HepG2 (cell line): ENCODE measurements around the gene CNTF. TPM values are rescaled to one million over a fixed set of nuclear protein-coding genes. Genes with fewer than 3 reads are reported as not detected.

ENCODE experiments used
- AGO1 ChIP-seq: fragments of 200-400 bp; formaldehyde crosslinking; IDR thresholded peaks from 2 replicates; pipeline ENCODE4 v1.6.1; 2017; ENCODE audit warnings: mild to moderate bottlenecking, low read depth, low read length, moderate library complexity; ENCODE audit not compliant: poor library complexity, severe bottlenecking
- CBFB ChIP-seq: sonication (generic); formaldehyde crosslinking; IDR thresholded peaks from 2 replicates; pipeline ENCODE4 v1.4.0; 2020; ENCODE audit warnings: missing genetic modification reagents
- DNMT1 ChIP-seq: sonication (generic); formaldehyde crosslinking; IDR thresholded peaks from 2 replicates; pipeline ENCODE4 v1.5.1; 2020; ENCODE audit warnings: mild to moderate bottlenecking, missing genetic modification reagents
- DNMT3B ChIP-seq: conservative IDR thresholded peaks from 2 replicates; pipeline ENCODE4 v1.6.1; 2016; ENCODE audit warnings: missing biosample characterization, control low read depth
- FOXJ3 ChIP-seq: sonication (generic); formaldehyde crosslinking; IDR thresholded peaks from 2 replicates; pipeline ENCODE4 v1.4.0; 2020; ENCODE audit warnings: missing genetic modification reagents, mild to moderate bottlenecking, borderline replicate concordance
- GZF1 ChIP-seq: sonication (generic); formaldehyde crosslinking; IDR thresholded peaks from 2 replicates; pipeline ENCODE4 v1.5.1; 2020; ENCODE audit warnings: mild to moderate bottlenecking, missing genetic modification reagents
- MYNN ChIP-seq: sonication (generic); formaldehyde crosslinking; IDR thresholded peaks from 2 replicates; pipeline ENCODE4 v1.4.0; 2020; ENCODE audit warnings: mild to moderate bottlenecking, low read depth, missing genetic modification reagents
- PAX8 ChIP-seq: sonication (generic); formaldehyde crosslinking; IDR thresholded peaks from 2 replicates; pipeline ENCODE4 v1.8.0; 2022; ENCODE audit warnings: mild to moderate bottlenecking, missing genetic modification reagents, borderline replicate concordance
- RCOR2 ChIP-seq: IDR thresholded peaks from 2 replicates; pipeline ENCODE4 v1.6.1; 2016; ENCODE audit warnings: missing biosample characterization, missing genetic modification reagents
- SMC3 ChIP-seq: IDR thresholded peaks from 2 replicates; pipeline ENCODE4 v1.6.1; 2011; ENCODE audit warnings: low read length, improper control_type of control experiment
- SPEN ChIP-seq: sonication (generic); formaldehyde crosslinking; IDR thresholded peaks from 2 replicates; pipeline ENCODE4 v1.5.1; 2020; ENCODE audit warnings: low read depth, mild to moderate bottlenecking, missing genetic modification reagents
- U2AF1 ChIP-seq: fragments of 200-400 bp; formaldehyde crosslinking; optimal IDR thresholded peaks from 2 replicates; pipeline ENCODE3; 2017; ENCODE audit warnings: mild to moderate bottlenecking, low read depth, low read length
- ZC3H13 ChIP-seq: sonication (generic); formaldehyde crosslinking; IDR thresholded peaks from 2 replicates; pipeline ENCODE4 v1.8.1; 2023; ENCODE audit warnings: mild to moderate bottlenecking, missing genetic modification reagents, moderate library complexity
- ZFP82 ChIP-seq: sonication (generic); formaldehyde crosslinking; IDR thresholded peaks from 2 replicates; pipeline ENCODE4 v1.5.1; 2020; ENCODE audit warnings: mild to moderate bottlenecking, missing genetic modification reagents, borderline replicate concordance
- ZNF143 ChIP-seq: sonication (generic); formaldehyde crosslinking; IDR thresholded peaks from 2 replicates; pipeline ENCODE4 v1.4.0; 2020; ENCODE audit warnings: missing genetic modification reagents
- ZNF207 ChIP-seq: fragments of 450-650 bp; IDR thresholded peaks from 2 replicates; pipeline ENCODE4 v1.6.1; 2016; ENCODE audit warnings: antibody characterized with exemption, borderline replicate concordance
- ZNF230 ChIP-seq: sonication (generic); formaldehyde crosslinking; IDR thresholded peaks from 2 replicates; pipeline ENCODE4 v1.4.0; 2020; ENCODE audit warnings: mild to moderate bottlenecking, missing genetic modification reagents
- polyA plus RNA-seq, 8 experiments: library from polyadenylated mRNA; depleted of rRNA in 3 of 8; stranded (reverse) in 7 of 8; unstranded in 1 of 8; fragments of >200 nt; fragmentation: Illumina TruSeq in 4 of 8; extraction: Trizol in 4 of 8; gene quantifications; 2 replicates each; pipeline versions ENCODE4 v1.2.1 to v1.2.3, GENCODE V29; 2011 to 2016; ENCODE audit warnings: low read depth in 4 of 8, missing spikeins in 1 of 8, mixed read lengths in 1 of 8; ENCODE audit not compliant: insufficient read depth in 1 of 8
- total RNA-seq, 5 experiments: library from RNA; depleted of rRNA; stranded (reverse); fragments of >200 nt; fragmentation: Illumina TruSeq; extraction: Trizol; gene quantifications; 2 replicates each; pipeline ENCODE4 v1.2.3, GENCODE V29; 2016; ENCODE audit warnings: low read depth in 1 of 5
- TF ChIP-seq, protein P1 (sequence below): sonication (generic); formaldehyde crosslinking; IDR thresholded peaks from 2 replicates; pipeline ENCODE4 v1.4.0; 2020; ENCODE audit warnings: missing genetic modification reagents
- TF ChIP-seq, protein P2 (sequence below): sonication (generic); formaldehyde crosslinking; IDR thresholded peaks from 2 replicates; pipeline ENCODE4 v1.5.0; 2020; ENCODE audit warnings: mild to moderate bottlenecking, missing genetic modification reagents, moderate library complexity
- TF ChIP-seq, protein P3 (sequence below): sonication (generic); formaldehyde crosslinking; IDR thresholded peaks from 2 replicates; pipeline ENCODE4 v1.8.0; 2022; ENCODE audit warnings: mild to moderate bottlenecking, missing genetic modification reagents, borderline replicate concordance

The CNTF gene
- total and polyA plus RNA-seq, 2 of the 13 experiments (the other 11 are each of a cell fraction or from before 2014, with no cell fraction given) = 0.51 to 2.3 TPM

DNA sequence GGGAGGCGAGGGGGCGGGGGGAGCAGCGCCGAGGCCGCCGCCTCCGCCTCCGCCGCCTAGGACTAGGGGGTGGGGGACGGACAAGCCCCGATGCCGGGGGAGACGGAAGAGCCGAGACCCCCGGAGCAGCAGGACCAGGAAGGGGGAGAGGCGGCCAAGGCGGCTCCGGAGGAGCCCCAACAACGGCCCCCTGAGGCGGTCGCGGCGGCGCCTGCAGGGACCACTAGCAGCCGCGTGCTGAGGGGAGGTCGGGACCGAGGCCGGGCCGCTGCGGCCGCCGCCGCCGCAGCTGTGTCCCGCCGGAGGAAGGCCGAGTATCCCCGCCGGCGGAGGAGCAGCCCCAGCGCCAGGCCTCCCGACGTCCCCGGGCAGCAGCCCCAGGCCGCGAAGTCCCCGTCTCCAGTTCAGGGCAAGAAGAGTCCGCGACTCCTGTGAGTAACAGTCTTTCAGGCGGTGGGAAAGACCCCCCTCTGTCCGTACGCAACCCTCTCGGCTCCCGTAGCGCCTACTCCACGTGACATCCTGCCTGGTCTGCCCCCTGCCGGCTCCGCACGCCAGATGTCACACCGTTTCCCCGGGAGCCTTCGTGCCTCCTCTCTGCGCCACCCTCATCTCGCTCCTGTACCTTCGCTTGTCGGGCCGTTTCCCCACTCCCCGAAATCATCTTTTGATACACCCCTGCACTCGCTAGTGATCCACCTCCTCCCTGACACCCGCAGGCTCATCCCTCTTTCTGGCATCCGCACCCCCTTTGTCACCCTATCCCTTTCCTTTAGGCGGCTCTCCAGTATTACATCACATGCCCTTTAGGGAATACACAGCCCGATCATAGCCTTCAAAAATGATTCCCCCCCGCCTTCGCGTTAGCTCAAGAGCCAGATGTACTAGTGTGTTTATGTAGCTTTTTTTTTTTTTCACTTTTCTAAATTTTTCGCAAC, 43.0 kb upstream of the CNTF start (continued):
- TF ChIP-seq, protein P1, sequence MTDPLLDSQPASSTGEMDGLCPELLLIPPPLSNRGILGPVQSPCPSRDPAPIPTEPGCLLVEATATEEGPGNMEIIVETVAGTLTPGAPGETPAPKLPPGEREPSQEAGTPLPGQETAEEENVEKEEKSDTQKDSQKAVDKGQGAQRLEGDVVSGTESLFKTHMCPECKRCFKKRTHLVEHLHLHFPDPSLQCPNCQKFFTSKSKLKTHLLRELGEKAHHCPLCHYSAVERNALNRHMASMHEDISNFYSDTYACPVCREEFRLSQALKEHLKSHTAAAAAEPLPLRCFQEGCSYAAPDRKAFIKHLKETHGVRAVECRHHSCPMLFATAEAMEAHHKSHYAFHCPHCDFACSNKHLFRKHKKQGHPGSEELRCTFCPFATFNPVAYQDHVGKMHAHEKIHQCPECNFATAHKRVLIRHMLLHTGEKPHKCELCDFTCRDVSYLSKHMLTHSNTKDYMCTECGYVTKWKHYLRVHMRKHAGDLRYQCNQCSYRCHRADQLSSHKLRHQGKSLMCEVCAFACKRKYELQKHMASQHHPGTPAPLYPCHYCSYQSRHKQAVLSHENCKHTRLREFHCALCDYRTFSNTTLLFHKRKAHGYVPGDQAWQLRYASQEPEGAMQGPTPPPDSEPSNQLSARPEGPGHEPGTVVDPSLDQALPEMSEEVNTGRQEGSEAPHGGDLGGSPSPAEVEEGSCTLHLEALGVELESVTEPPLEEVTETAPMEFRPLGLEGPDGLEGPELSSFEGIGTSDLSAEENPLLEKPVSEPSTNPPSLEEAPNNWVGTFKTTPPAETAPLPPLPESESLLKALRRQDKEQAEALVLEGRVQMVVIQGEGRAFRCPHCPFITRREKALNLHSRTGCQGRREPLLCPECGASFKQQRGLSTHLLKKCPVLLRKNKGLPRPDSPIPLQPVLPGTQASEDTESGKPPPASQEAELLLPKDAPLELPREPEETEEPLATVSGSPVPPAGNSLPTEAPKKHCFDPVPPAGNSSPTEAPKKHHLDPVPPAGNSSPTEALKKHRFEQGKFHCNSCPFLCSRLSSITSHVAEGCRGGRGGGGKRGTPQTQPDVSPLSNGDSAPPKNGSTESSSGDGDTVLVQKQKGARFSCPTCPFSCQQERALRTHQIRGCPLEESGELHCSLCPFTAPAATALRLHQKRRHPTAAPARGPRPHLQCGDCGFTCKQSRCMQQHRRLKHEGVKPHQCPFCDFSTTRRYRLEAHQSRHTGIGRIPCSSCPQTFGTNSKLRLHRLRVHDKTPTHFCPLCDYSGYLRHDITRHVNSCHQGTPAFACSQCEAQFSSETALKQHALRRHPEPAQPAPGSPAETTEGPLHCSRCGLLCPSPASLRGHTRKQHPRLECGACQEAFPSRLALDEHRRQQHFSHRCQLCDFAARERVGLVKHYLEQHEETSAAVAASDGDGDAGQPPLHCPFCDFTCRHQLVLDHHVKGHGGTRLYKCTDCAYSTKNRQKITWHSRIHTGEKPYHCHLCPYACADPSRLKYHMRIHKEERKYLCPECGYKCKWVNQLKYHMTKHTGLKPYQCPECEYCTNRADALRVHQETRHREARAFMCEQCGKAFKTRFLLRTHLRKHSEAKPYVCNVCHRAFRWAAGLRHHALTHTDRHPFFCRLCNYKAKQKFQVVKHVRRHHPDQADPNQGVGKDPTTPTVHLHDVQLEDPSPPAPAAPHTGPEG (CRISPR knock-in tag) = no peak
- TF ChIP-seq RCOR2 (CRISPR knock-in tag) (no peak), ZNF143 (CRISPR knock-in tag) (peak; percentile 63), U2AF1 (peak; percentile 70), MYNN (CRISPR knock-in tag) (no peak; the same call in 1 of the 2 replicates), ZC3H13 (0 out of 2 replicates have a peak, but pooled peaks have one; percentile 4), DNMT3B (CRISPR knock-in tag) (no peak), ZNF207 (no peak), CBFB (CRISPR knock-in tag) (peak; percentile 69; the same call in 1 of the 2 replicates), PAX8 (CRISPR knock-in tag) (no peak), SPEN (CRISPR knock-in tag) (peak; percentile 95), GZF1 (peak; percentile 70; the same call in 1 of the 2 replicates), ZFP82 (peak; percentile 19; the same call in 1 of the 2 replicates), FOXJ3 (CRISPR knock-in tag) (no peak), DNMT1 (CRISPR knock-in tag) (peak; percentile 57; the same call in 1 of the 2 replicates), ZNF230 (CRISPR knock-in tag) (no peak), AGO1 (peak; percentile 42), SMC3 (no peak)
- TF ChIP-seq, protein P2, sequence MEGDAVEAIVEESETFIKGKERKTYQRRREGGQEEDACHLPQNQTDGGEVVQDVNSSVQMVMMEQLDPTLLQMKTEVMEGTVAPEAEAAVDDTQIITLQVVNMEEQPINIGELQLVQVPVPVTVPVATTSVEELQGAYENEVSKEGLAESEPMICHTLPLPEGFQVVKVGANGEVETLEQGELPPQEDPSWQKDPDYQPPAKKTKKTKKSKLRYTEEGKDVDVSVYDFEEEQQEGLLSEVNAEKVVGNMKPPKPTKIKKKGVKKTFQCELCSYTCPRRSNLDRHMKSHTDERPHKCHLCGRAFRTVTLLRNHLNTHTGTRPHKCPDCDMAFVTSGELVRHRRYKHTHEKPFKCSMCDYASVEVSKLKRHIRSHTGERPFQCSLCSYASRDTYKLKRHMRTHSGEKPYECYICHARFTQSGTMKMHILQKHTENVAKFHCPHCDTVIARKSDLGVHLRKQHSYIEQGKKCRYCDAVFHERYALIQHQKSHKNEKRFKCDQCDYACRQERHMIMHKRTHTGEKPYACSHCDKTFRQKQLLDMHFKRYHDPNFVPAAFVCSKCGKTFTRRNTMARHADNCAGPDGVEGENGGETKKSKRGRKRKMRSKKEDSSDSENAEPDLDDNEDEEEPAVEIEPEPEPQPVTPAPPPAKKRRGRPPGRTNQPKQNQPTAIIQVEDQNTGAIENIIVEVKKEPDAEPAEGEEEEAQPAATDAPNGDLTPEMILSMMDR = peak; percentile 96
- TF ChIP-seq, protein P3, sequence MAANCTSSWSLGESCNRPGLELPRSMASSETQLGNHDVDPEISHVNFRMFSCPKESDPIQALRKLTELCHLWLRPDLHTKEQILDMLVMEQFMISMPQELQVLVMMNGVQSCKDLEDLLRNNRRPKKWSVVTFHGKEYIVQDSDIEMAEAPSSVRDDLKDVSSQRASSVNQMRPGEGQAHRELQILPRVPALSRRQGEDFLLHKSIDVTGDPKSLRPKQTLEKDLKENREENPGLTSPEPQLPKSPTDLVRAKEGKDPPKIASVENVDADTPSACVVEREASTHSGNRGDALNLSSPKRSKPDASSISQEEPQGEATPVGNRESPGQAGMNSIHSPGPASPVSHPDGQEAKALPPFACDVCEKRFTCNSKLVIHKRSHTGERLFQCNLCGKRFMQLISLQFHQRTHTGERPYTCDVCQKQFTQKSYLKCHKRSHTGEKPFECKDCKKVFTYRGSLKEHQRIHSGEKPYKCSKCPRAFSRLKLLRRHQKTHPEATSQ (CRISPR knock-in tag) = 0 out of 2 replicates have a peak, but pooled peaks have one; percentile 51
